H1 (cell line): Measurements from ENCODE around the gene DMWD. TPM values are rescaled to one million over a fixed set of nuclear protein-coding genes. Genes with fewer than 3 reads are reported as not detected.

ENCODE experiments used
- CTCF ChIA-PET: fragments of 300-600 bp; sonication (Branson Sonifier 250); formaldehyde crosslinking; loops from one replicate; lab custom pipeline; 2021; ENCODE audit not compliant: partially characterized antibody; lab: Charles Lee
- POLR2A ChIA-PET: fragments of 300-600 bp; sonication (Branson Sonifier 250); formaldehyde crosslinking; loops from one replicate; lab custom pipeline; 2021; ENCODE audit warnings: inconsistent platforms; ENCODE audit not compliant: partially characterized antibody; lab: Charles Lee
- DNase-seq, 2 experiments: peaks; one replicate each; pipeline versions ENCODE4 v3.0.0 to v3.0.0-alpha.2; 2010 to 2022; ENCODE audit warnings: low spot score in 2 of 2, low read depth in 1 of 2, mixed read lengths in 1 of 2
- FAIRE-seq: peaks from 2 replicates; lab custom pipeline; 2011; peaks lifted over from hg19 to GRCh38; lab: Jason Lieb, UNC
- H2AFZ ChIP-seq: 2 replicates; pipeline ENCODE4 v1.8.1; 2012; ENCODE audit warnings: low read length, inconsistent platforms
- H2AK5ac ChIP-seq: 2 replicates; pipeline ENCODE4 v1.6.1; 2013; ENCODE audit warnings: low read depth, low read length
- H2BK120ac ChIP-seq: replicated peaks from 2 replicates; pipeline ENCODE3; 2013; ENCODE audit warnings: low read depth, low read length, inconsistent platforms
- H2BK12ac ChIP-seq: 2 replicates; pipeline ENCODE4 v1.6.1; 2013; ENCODE audit warnings: low read depth, low read length
- H2BK15ac ChIP-seq: 2 replicates; pipeline ENCODE4 v1.6.1; 2013; ENCODE audit warnings: low read length
- H2BK20ac ChIP-seq: 2 replicates; pipeline ENCODE4 v1.6.1; 2013; ENCODE audit warnings: low read length
- H2BK5ac ChIP-seq: 2 replicates; pipeline ENCODE4 v1.6.1; 2013; ENCODE audit warnings: low read depth, low read length
- H3K14ac ChIP-seq: 2 replicates; pipeline ENCODE4 v1.6.1; 2013; ENCODE audit warnings: inconsistent platforms; ENCODE audit not compliant: insufficient read length
- H3K18ac ChIP-seq: 2 replicates; pipeline ENCODE4 v1.6.1; 2013; ENCODE audit warnings: low read length; ENCODE audit errors: extremely low read depth
- H3K23ac ChIP-seq: 2 replicates; pipeline ENCODE4 v1.6.1; 2013; ENCODE audit warnings: inconsistent platforms; ENCODE audit not compliant: insufficient read length
- H3K23me2 ChIP-seq: 2 replicates; pipeline ENCODE4 v1.6.1; 2013; ENCODE audit warnings: low read depth, low read length
- H3K27ac ChIP-seq: 2 replicates; pipeline ENCODE4 v1.6.1; 2011; ENCODE audit warnings: low read depth, low read length, inconsistent platforms
- H3K27me3 ChIP-seq, 4 experiments: replicated peaks in 1 of 4; 1 replicate in 1 of 4; 2 replicates in 3 of 4; pipeline versions ENCODE4 v1.6.1 to v1.8.1; 2011 to 2013; ENCODE audit warnings: low read length in 3 of 4, mild to moderate bottlenecking in 3 of 4, inconsistent platforms in 2 of 4, mixed read lengths in 2 of 4, moderate library complexity in 1 of 4; ENCODE audit not compliant: control insufficient read depth in 3 of 4, insufficient read depth in 3 of 4; ENCODE audit errors: extremely low read depth in 1 of 4
- H3K36me3 ChIP-seq, 4 experiments: 2 replicates each; pipeline versions ENCODE4 v1.6.1 to v1.8.1; 2011 to 2013; ENCODE audit warnings: mild to moderate bottlenecking in 4 of 4, low read length in 3 of 4, moderate library complexity in 2 of 4, control low read depth in 1 of 4, inconsistent platforms in 1 of 4; ENCODE audit not compliant: insufficient read depth in 4 of 4, control insufficient read depth in 2 of 4
- H3K4ac ChIP-seq: replicated peaks from 2 replicates; pipeline ENCODE3; 2013; ENCODE audit warnings: low read length, low read depth, mixed read lengths, inconsistent platforms; ENCODE audit not compliant: insufficient read length
- H3K4me1 ChIP-seq, 4 experiments: replicated peaks in 1 of 4; 1 replicate in 1 of 4; 2 replicates in 3 of 4; pipeline versions ENCODE4 v1.6.1 to v1.8.1; 2011 to 2013; ENCODE audit warnings: low read length in 3 of 4, inconsistent platforms in 2 of 4, mixed read lengths in 1 of 4; ENCODE audit not compliant: insufficient read depth in 4 of 4, control insufficient read depth in 3 of 4
- H3K4me2 ChIP-seq, 2 experiments: 2 replicates each; pipeline versions ENCODE4 v1.6.1 to v1.8.1; 2011 to 2013; ENCODE audit warnings: low read depth in 2 of 2, low read length in 2 of 2, control low read depth in 1 of 2, inconsistent platforms in 1 of 2, mild to moderate bottlenecking in 1 of 2; ENCODE audit not compliant: insufficient read depth in 1 of 2
- H3K4me3 ChIP-seq, 4 experiments: fragments of 200-600, 300-600 bp in 1 of 4; sonication (generic), shearing (Covaris generic), sonication (Bioruptor Twin) in 1 of 4; 2 replicates each; pipeline versions ENCODE4 v1.5.1 to v1.8.1; 2011 to 2016; ENCODE audit warnings: low read length in 4 of 4, low read depth in 3 of 4, control low read depth in 2 of 4, inconsistent platforms in 2 of 4, mild to moderate bottlenecking in 2 of 4, mixed read lengths in 1 of 4, moderate library complexity in 1 of 4; ENCODE audit not compliant: insufficient read depth in 2 of 4; ENCODE audit errors: extremely low read depth in 1 of 4
- H3K56ac ChIP-seq: replicated peaks from 2 replicates; pipeline ENCODE3; 2013; ENCODE audit warnings: low read depth, mild to moderate bottlenecking, mixed read lengths, low read length, inconsistent platforms; ENCODE audit not compliant: insufficient read length
- H3K79me1 ChIP-seq: 2 replicates; pipeline ENCODE4 v1.6.1; 2013; ENCODE audit warnings: low read depth, low read length, control low read depth
- H3K79me2 ChIP-seq, 2 experiments: 2 replicates each; pipeline versions ENCODE4 v1.6.1 to v1.8.1; 2012 to 2013; ENCODE audit warnings: low read length in 2 of 2, mild to moderate bottlenecking in 2 of 2, inconsistent platforms in 1 of 2; ENCODE audit not compliant: insufficient read depth in 2 of 2, control insufficient read depth in 1 of 2
- H3K9ac ChIP-seq, 4 experiments: replicated peaks in 1 of 4; 1 replicate in 1 of 4; 2 replicates in 3 of 4; pipeline versions ENCODE4 v1.6.1 to v1.8.1; 2011 to 2013; ENCODE audit warnings: low read depth in 3 of 4, low read length in 3 of 4, control low read depth in 2 of 4, mild to moderate bottlenecking in 2 of 4, moderate library complexity in 2 of 4, inconsistent platforms in 1 of 4; ENCODE audit errors: extremely low read depth in 1 of 4
- H3K9me3 ChIP-seq, 2 experiments: 2 replicates each; pipeline versions ENCODE4 v1.6.1 to v1.8.1; 2012 to 2013; ENCODE audit warnings: mild to moderate bottlenecking in 2 of 2, moderate library complexity in 2 of 2, control low read depth in 1 of 2, inconsistent platforms in 1 of 2, low read depth in 1 of 2, low read length in 1 of 2, mixed read lengths in 1 of 2; ENCODE audit not compliant: insufficient read depth in 2 of 2
- H4K20me1 ChIP-seq, 2 experiments: replicated peaks in 1 of 2; 2 replicates each; pipeline versions ENCODE3 to v1.8.1; 2011 to 2013; ENCODE audit warnings: inconsistent platforms in 2 of 2, low read length in 2 of 2, mild to moderate bottlenecking in 1 of 2; ENCODE audit not compliant: insufficient read depth in 2 of 2, control insufficient read depth in 1 of 2
- H4K5ac ChIP-seq: 2 replicates; pipeline ENCODE4 v1.6.1; 2013; ENCODE audit warnings: low read length, low read depth, mixed read lengths, inconsistent platforms; ENCODE audit not compliant: insufficient read length
- H4K8ac ChIP-seq: 2 replicates; pipeline ENCODE4 v1.8.0; 2013; ENCODE audit warnings: mild to moderate bottlenecking, moderate library complexity, low read length, inconsistent platforms; ENCODE audit not compliant: insufficient read depth; ENCODE audit errors: extremely low read depth
- H4K91ac ChIP-seq: replicated peaks from 2 replicates; pipeline ENCODE3; 2013; ENCODE audit warnings: low read length, mixed read lengths, inconsistent platforms; ENCODE audit not compliant: insufficient read length
- BRCA1 ChIP-seq: IDR thresholded peaks from 2 replicates; pipeline ENCODE4 v1.6.1; 2012; ENCODE audit warnings: low read depth, low read length, improper control_type of control experiment
- CBX8 ChIP-seq: fragments of 300-800, 300-1000 bp; sonication (generic); IDR thresholded peaks from 2 replicates; pipeline ENCODE4 v1.7.1; 2016; ENCODE audit warnings: low read depth, low read length, borderline replicate concordance
- CHD2 ChIP-seq: IDR thresholded peaks from 2 replicates; pipeline ENCODE4 v1.6.1; 2012; ENCODE audit warnings: low read length, improper control_type of control experiment
- EGR1 ChIP-seq: IDR thresholded peaks from 2 replicates; pipeline ENCODE4 v1.6.1; 2011; ENCODE audit warnings: low read depth, low read length, borderline replicate concordance
- HDAC2 ChIP-seq, 2 experiments: fragments of 300-600 bp in 1 of 2; sonication (generic) in 1 of 2; IDR thresholded peaks; 2 replicates each; pipeline ENCODE4 v1.6.1; 2011 to 2012; ENCODE audit warnings: low read depth in 2 of 2, low read length in 2 of 2, mild to moderate bottlenecking in 2 of 2, moderate library complexity in 2 of 2, borderline replicate concordance in 1 of 2, inconsistent platforms in 1 of 2
- NRF1 ChIP-seq: IDR thresholded peaks from 2 replicates; pipeline ENCODE4 v1.6.1; 2011; ENCODE audit warnings: mild to moderate bottlenecking, low read depth, low read length, improper control_type of control experiment
- RNF2 ChIP-seq: fragments of 200-900, 300-1000 bp; sonication (generic); IDR thresholded peaks from 2 replicates; pipeline ENCODE4 v1.7.1; 2016; ENCODE audit warnings: borderline replicate concordance, low read depth, mild to moderate bottlenecking, antibody characterized with exemption, low read length; ENCODE audit not compliant: poor library complexity, severe bottlenecking; ENCODE audit errors: missing control alignments
- TCF12 ChIP-seq: IDR thresholded peaks from 2 replicates; pipeline ENCODE4 v1.6.1; 2011; ENCODE audit warnings: low read depth, mild to moderate bottlenecking, low read length
- ZNF274 ChIP-seq: IDR thresholded peaks from 2 replicates; pipeline ENCODE4 v1.7.0; 2012; ENCODE audit warnings: low read length, borderline replicate concordance; ENCODE audit errors: extremely low read depth
- WGBS, 2 experiments: shearing (Covaris generic) in 1 of 2; methylation state at CpG; one replicate each; pipeline versions ENCODE4 v1.1.6 to v1.1.7; 2013 to 2015; ENCODE audit warnings: low lambda C conversion rate in 2 of 2, mixed read lengths in 2 of 2, inconsistent platforms in 1 of 2, low coverage in 1 of 2, missing lambda C conversion rate in 1 of 2; ENCODE audit not compliant: insufficient replicate concordance in 2 of 2, insufficient coverage in 1 of 2, insufficient read length in 1 of 2; ENCODE audit errors: extremely low coverage in 1 of 2, missing lambda C conversion rate in 1 of 2; 5-methylcytosine and 5-hydroxymethylcytosine counted together
- polyA plus RNA-seq, 7 experiments: library from polyadenylated mRNA; depleted of rRNA in 3 of 7; stranded (reverse) in 5 of 7; unstranded in 2 of 7; fragments of >200 nt in 5 of 7; fragments of 200-250 nt in 2 of 7; gene quantifications; 1 replicate in 5 of 7; 2 replicates in 1 of 7; 4 replicates in 1 of 7; pipeline versions ENCODE4 v1.2.1 to v1.2.3, GENCODE V29; 2011 to 2013; ENCODE audit warnings: missing spikeins in 2 of 7, mixed read lengths in 2 of 7
- total RNA-seq: library from RNA; stranded (reverse); fragmentation: NEBNext Ultra II Directional; extraction: Animal tissue kit (Norgen Biotek cat#: 25700); gene quantifications from 2 replicates; pipeline ENCODE4 v1.2.1, GENCODE V29; 2021
- TF ChIP-seq, protein P1 (sequence below): IDR thresholded peaks from 2 replicates; pipeline ENCODE4 v1.6.1; 2011; ENCODE audit warnings: low read length, improper control_type of control experiment
- TF ChIP-seq, protein P2 (sequence below): IDR thresholded peaks from 2 replicates; pipeline ENCODE4 v1.6.1; 2012; ENCODE audit warnings: inconsistent platforms

The DMWD gene
- total and polyA plus RNA-seq, 2 of the 8 experiments (the other 6 are each of a cell fraction or from before 2014, with no cell fraction given) = 13.6 to 41.0 TPM

DNA sequence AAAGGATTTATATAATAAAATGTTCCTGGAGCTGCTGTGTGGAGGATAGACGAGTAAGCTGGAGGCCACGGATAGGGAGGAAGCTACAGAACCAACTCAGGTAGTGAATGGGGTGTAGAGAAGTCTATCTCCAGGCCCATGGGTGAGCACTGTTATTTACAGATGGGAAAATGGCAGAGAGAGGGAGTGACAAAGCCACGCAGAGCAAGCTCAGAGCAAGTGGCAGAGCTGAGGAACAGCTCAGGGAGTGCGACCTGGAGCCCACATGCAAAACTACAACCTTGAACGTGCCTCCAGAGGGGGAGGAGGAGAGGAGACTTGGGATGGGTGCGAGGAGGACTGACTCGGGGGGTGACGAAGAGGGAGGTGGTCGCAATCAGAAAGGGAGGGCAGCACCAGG is 35.9 kb upstream of the DMWD start:
- no peak overlapping the region for H2BK120ac ChIP-seq
- no peak overlapping the region for H2BK20ac ChIP-seq
- FAIRE-seq (no peak), DNase-seq (no peak)
- no peak overlapping the region for H2BK5ac ChIP-seq
- no peak overlapping the region for H4K91ac ChIP-seq
- H4K8ac ChIP-seq = no peak overlapping the region
- no peak overlapping the region for H3K18ac ChIP-seq
- no peak overlapping the region for H3K14ac ChIP-seq
- ChIA-PET CTCF (interaction anchor here (0.9 to 5.3 kb wide), 7 partner anchors 11 to 140 kb away, joined by 3 to 42 read pairs (median 5); no protein-coding TSS in a partner anchor), POLR2A (interaction anchor here (1.1 to 3.6 kb wide), 4 partner anchors 10 to 54 kb away, joined by 3 to 22 read pairs (median 4); no protein-coding TSS in a partner anchor)
- no peaks in the 10 kb centered on the region for H3K9me3 ChIP-seq
- 90% methylated on average over 9 of the region's 9 CpGs; no CpG with 5 or more reads in 1 of the 2 experiments for WGBS, 2 experiments
- H3K36me3 ChIP-seq = peaks cover 50 to 72% (median 66%) of the 10 kb centered on the region in 4 experiments
- no peak overlapping the region for H4K5ac ChIP-seq
- no peak overlapping the region for H2AK5ac ChIP-seq
- no peaks in the 10 kb centered on the region for H3K27me3 ChIP-seq
- H2BK12ac ChIP-seq = no peak overlapping the region
- no peak overlapping the region for H3K56ac ChIP-seq
- no peak overlapping the region for H2BK15ac ChIP-seq
- H3K4me2 ChIP-seq = no peak overlapping the region
- no peaks in the 10 kb centered on the region for H3K79me2 ChIP-seq
- H3K4me1 ChIP-seq = no peaks in the 10 kb centered on the region
- H3K23me2 ChIP-seq = 0 out of 2 replicates have a peak, but pooled peaks cover 1% of the 10 kb centered on the region
- no peak overlapping the region for H3K27ac ChIP-seq
- no peak overlapping the region for H2AFZ ChIP-seq
- no peak overlapping the region for H3K9ac ChIP-seq
- no peak overlapping the region for H3K4ac ChIP-seq
- no peak overlapping the region for H3K23ac ChIP-seq
- H3K4me3 ChIP-seq = no peak overlapping the region
- H3K79me1 ChIP-seq = no peaks in the 10 kb centered on the region
- peaks cover 3 to 17% of the 10 kb centered on the region in 2 experiments for H4K20me1 ChIP-seq
- TF ChIP-seq CHD2 = no peak
- TF ChIP-seq RNF2 = no peak
- TF ChIP-seq, protein P1, sequence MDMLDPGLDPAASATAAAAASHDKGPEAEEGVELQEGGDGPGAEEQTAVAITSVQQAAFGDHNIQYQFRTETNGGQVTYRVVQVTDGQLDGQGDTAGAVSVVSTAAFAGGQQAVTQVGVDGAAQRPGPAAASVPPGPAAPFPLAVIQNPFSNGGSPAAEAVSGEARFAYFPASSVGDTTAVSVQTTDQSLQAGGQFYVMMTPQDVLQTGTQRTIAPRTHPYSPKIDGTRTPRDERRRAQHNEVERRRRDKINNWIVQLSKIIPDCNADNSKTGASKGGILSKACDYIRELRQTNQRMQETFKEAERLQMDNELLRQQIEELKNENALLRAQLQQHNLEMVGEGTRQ = no peak
- TF ChIP-seq TCF12 = no peak
- TF ChIP-seq BRCA1 = no peak
- no peak for TF ChIP-seq NRF1
- no peak for TF ChIP-seq CBX8
- TF ChIP-seq, protein P2, sequence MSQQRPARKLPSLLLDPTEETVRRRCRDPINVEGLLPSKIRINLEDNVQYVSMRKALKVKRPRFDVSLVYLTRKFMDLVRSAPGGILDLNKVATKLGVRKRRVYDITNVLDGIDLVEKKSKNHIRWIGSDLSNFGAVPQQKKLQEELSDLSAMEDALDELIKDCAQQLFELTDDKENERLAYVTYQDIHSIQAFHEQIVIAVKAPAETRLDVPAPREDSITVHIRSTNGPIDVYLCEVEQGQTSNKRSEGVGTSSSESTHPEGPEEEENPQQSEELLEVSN = no peak
- no peak for TF ChIP-seq EGR1
- TF ChIP-seq HDAC2 (IDR thresholded peaks at IDR 0.05; ENCODE audit: borderline replicate concordance in 1 of 2, low read depth in 2 of 2, low read length in 2 of 2) = no peak
- TF ChIP-seq ZNF274 = no peak
